ENCODE results near the gene PTOV1.

The PTOV1 gene

DNA sequence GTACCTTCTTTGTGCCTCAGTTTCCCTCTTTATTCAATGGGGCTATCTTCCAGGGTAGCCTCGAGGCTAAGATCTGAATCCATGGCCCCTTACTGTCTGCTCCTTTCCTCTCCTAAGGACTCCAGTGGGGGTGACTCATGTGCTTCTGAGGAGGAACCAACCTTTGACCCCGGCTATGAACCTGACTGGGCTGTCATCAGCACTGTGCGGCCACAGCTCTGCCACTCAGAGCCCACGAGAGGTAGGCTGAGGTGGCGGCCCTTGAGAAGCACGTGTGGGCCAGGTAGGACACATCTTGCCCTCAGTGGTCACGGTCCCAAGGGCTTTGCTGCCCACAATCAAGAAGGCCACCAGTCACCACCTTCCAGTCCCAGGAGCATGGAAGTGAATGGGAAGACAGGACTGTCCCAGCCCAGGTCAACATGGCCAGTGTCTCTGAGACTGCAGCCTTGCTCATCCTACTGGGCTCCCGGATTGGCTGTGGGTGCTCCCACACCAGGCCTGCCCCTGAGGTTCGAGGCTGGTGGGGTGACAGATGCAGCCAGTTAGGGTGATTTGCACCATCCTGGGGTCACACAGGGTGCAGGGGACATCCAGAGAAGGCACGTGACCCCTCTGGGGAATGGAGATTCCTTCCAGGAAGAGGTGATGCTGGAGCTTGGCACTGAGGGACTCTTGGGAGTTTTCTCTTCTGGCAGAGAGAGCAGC, 29.4 kb downstream of the PTOV1 start:
- no peak overlapping the region for H3K4me3 ChIP-seq (ENCODE audit: low read length)
- no peak overlapping the region for H2AFZ ChIP-seq (ENCODE audit: low read depth, low read length)
- peaks cover 53% of the 10 kb centered on the region for H3K36me3 ChIP-seq (ENCODE audit: insufficient read depth, low read length)
- H3K27me3 ChIP-seq (ENCODE audit: insufficient read depth, low read length) = no peaks in the 10 kb centered on the region
- peaks cover 2% of the 10 kb centered on the region for H3K9me3 ChIP-seq (ENCODE audit: low read length)
- peaks cover 16% of the 10 kb centered on the region for H3K4me1 ChIP-seq (ENCODE audit: insufficient read depth, low read length)

DNA sequence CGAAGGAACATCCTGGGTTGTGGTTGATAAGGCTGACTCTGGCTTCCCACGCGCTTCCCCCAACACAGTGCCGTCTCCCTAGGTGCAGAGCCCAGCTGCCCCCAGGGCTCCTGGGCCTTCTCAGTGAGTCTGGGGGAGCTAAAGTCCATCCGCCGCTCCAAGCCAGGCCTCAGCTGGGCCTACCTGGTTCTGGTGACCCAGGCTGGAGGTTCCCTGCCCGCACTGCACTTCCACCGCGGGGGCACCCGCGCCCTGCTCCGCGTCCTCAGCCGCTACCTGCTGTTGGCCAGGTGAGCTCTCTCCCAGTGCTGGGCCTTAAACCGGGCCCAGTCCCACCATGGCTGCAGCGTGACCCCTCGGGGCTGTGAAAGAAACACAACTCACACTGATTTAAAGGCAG, 30.2 kb downstream of the PTOV1 start:
- Histone ChIP-seq H2AFZ (ENCODE audit: low read depth, low read length) (no peak overlapping the region), H3K36me3 (ENCODE audit: insufficient read depth, low read length) (peaks cover 56% of the 10 kb centered on the region), H3K27me3 (ENCODE audit: insufficient read depth, low read length) (no peaks in the 10 kb centered on the region), H3K4me1 (ENCODE audit: insufficient read depth, low read length) (peaks cover 9% of the 10 kb centered on the region), H3K9me3 (ENCODE audit: low read length) (peaks cover 2% of the 10 kb centered on the region), H3K4me3 (ENCODE audit: low read length) (no peak overlapping the region)

DNA sequence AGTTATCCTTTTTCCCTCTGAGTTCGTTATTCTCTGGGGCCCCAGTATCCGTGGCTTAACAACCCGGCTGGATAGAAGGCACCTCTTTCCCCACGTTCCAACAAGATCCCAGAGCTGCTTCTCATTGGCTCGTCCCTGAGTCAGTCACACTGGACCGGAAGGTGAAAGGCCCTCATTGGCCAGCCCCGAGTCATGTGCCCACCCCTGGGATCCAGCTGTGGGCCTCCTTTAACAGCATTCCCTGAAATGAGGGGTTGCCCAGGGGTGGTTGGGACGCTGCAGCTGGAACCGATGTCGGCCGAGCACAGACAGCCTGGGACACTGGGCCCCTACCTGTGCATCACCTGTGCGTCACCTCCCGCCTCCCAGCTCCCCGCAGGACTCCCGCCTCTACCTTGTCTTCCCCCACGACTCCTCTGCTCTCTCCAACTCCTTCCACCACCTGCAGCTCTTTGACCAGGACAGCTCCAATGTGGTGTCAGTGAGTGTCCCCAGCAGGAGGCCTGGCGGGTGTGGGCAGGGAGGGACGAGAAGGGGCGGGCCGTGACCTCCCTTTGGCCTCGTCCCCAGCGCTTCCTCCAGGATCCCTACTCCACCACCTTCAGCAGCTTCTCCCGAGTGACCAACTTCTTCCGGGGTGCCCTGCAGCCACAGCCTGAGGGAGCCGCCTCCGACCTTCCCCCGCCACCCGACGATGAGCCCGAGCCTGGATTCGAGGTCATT, 30.9 kb downstream of the PTOV1 start:
- H3K36me3 ChIP-seq (ENCODE audit: insufficient read depth, low read length) = peaks cover 56% of the 10 kb centered on the region
- no peak overlapping the region for H3K4me3 ChIP-seq (ENCODE audit: low read length)
- H3K4me1 ChIP-seq (ENCODE audit: insufficient read depth, low read length) = peaks cover 9% of the 10 kb centered on the region
- H3K27me3 ChIP-seq (ENCODE audit: insufficient read depth, low read length) = no peaks in the 10 kb centered on the region
- H2AFZ ChIP-seq (ENCODE audit: low read depth, low read length) = no peak overlapping the region
- peaks cover 2% of the 10 kb centered on the region for H3K9me3 ChIP-seq (ENCODE audit: low read length)

DNA sequence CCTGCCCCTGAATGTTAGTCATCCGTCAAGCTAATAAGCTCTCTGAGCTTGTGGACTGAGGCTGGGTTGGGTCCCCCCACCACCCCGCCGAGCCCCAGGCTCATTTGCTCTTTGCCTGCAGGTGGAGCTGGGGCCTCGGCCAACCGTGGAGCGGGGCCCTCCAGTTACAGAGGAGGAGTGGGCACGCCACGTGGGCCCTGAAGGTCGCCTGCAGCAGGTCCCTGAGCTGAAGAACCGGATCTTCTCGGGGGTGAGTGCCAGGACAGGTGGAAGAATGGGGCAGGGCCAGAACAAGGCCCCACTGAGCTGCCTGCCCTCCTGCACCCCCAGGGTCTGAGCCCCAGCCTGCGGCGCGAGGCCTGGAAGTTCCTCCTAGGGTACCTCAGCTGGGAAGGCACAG, 31.7 kb downstream of the PTOV1 start:
- H2AFZ ChIP-seq (ENCODE audit: low read depth, low read length) = no peak overlapping the region
- peaks cover 9% of the 10 kb centered on the region for H3K4me1 ChIP-seq (ENCODE audit: insufficient read depth, low read length)
- peaks cover 56% of the 10 kb centered on the region for H3K36me3 ChIP-seq (ENCODE audit: insufficient read depth, low read length)
- H3K27me3 ChIP-seq (ENCODE audit: insufficient read depth, low read length) = no peaks in the 10 kb centered on the region
- no peak overlapping the region for H3K4me3 ChIP-seq (ENCODE audit: low read length)
- peaks cover 2% of the 10 kb centered on the region for H3K9me3 ChIP-seq (ENCODE audit: low read length)

DNA sequence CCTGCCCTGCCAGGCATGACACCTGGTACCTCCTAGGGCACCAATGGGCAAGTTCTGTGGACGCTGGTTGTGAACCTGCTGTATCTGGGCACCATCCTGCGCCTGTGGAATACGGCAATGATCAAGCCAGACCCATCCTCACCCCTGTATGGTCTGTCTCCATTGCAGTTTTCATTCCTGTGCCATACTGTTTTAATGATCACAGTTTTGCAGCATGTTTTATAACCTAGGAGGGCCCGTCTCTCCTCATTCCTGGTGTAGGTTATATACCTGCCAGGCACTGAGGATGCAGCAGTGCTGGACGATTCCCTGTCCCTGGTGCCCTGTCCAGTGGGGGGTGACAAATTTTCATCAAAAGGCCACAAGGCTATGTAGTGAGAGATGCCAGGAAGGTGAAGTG, 32.1 kb downstream of the PTOV1 start:
- Histone ChIP-seq H3K36me3 (ENCODE audit: insufficient read depth, low read length) (peaks cover 56% of the 10 kb centered on the region), H3K4me1 (ENCODE audit: insufficient read depth, low read length) (peaks cover 9% of the 10 kb centered on the region), H3K4me3 (ENCODE audit: low read length) (no peak overlapping the region), H3K9me3 (ENCODE audit: low read length) (peaks cover 2% of the 10 kb centered on the region), H2AFZ (ENCODE audit: low read depth, low read length) (no peak overlapping the region), H3K27me3 (ENCODE audit: insufficient read depth, low read length) (no peaks in the 10 kb centered on the region)

DNA sequence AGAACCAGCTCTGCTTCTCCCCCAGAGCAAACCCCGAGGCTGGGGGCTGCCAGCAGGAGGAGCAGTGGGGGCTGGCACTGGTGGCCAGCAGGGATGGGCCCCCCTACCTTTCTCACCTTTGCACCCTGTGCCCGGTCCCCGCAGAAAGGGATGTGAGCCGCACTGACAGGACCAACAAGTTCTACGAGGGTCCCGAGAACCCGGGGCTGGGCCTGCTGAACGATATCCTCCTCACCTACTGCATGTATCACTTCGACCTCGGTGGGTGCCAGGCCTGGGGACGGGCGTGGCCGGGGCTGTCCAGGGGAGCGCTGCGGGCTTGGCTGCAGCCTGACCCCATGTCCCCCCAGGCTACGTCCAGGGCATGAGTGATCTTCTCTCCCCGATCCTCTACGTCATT, 33.1 kb downstream of the PTOV1 start:
- Histone ChIP-seq H3K4me3 (ENCODE audit: low read length) (no peak overlapping the region), H3K9me3 (ENCODE audit: low read length) (peaks cover 2% of the 10 kb centered on the region), H3K36me3 (ENCODE audit: insufficient read depth, low read length) (peaks cover 58% of the 10 kb centered on the region), H3K4me1 (ENCODE audit: insufficient read depth, low read length) (peaks cover 1% of the 10 kb centered on the region), H2AFZ (ENCODE audit: low read depth, low read length) (no peak overlapping the region), H3K27me3 (ENCODE audit: insufficient read depth, low read length) (no peaks in the 10 kb centered on the region)

DNA sequence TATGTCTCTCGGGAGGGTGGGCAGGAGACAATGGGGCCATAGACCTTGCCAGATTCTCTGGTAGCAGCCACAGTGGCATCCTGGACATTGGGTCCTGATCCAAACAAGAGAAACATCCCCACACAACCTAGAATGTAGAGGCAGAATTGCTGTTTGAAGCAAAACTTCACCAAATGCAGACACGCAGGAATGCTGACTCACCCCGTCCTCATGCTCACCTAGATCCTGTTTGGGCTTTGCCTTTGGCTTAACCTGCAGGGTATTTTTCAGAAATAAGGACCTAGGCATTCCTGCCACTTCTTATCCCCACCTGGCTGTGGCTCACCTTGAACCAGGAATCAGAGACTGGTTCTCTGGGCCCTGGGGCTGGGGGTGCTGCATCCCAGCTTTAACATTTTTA, 33.8 kb downstream of the PTOV1 start:
- Histone ChIP-seq H3K4me3 (ENCODE audit: low read length) (no peak overlapping the region), H3K27me3 (ENCODE audit: insufficient read depth, low read length) (no peaks in the 10 kb centered on the region), H3K4me1 (ENCODE audit: insufficient read depth, low read length) (no peaks in the 10 kb centered on the region), H3K36me3 (ENCODE audit: insufficient read depth, low read length) (peaks cover 54% of the 10 kb centered on the region), H3K9me3 (ENCODE audit: low read length) (peaks cover 2% of the 10 kb centered on the region), H2AFZ (ENCODE audit: low read depth, low read length) (no peak overlapping the region)

DNA sequence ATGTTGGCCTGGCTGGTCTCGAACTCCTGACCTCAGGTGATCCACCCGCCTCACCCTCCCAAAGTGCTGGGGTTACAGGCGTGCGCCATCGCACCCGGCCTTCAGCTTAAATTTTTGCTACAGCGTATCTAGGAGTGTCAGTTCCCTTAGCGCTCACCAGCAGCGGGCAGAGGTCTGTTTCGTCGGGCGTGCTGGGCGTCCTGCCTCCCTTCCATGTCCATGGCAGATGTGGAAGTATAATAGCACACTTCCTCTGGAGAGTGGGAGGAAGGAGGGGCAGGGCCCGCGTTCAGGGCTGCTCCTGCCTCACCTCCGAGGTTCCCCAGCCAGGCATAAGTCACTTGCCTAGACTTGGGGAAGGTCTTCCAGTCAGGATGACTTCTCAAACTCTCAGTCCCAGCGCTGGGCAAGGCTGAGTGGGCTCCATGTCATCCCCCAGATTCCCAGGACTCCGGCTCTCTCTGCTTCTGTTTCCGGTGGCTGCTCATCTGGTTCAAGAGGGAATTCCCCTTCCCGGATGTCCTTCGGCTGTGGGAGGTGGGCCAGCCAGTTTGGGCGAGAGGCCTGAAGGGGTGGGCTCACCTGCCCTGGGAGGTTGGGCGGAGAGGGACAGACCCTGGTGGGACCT, 36.2 kb downstream of the PTOV1 start:
- no peak overlapping the region for H3K4me3 ChIP-seq (ENCODE audit: low read length)
- H2AFZ ChIP-seq (ENCODE audit: low read depth, low read length) = no peak overlapping the region
- peaks cover 6% of the 10 kb centered on the region for H3K9me3 ChIP-seq (ENCODE audit: low read length)
- H3K4me1 ChIP-seq (ENCODE audit: insufficient read depth, low read length) = no peaks in the 10 kb centered on the region
- peaks cover 32% of the 10 kb centered on the region for H3K36me3 ChIP-seq (ENCODE audit: insufficient read depth, low read length)
- no peaks in the 10 kb centered on the region for H3K27me3 ChIP-seq (ENCODE audit: insufficient read depth, low read length)

DNA sequence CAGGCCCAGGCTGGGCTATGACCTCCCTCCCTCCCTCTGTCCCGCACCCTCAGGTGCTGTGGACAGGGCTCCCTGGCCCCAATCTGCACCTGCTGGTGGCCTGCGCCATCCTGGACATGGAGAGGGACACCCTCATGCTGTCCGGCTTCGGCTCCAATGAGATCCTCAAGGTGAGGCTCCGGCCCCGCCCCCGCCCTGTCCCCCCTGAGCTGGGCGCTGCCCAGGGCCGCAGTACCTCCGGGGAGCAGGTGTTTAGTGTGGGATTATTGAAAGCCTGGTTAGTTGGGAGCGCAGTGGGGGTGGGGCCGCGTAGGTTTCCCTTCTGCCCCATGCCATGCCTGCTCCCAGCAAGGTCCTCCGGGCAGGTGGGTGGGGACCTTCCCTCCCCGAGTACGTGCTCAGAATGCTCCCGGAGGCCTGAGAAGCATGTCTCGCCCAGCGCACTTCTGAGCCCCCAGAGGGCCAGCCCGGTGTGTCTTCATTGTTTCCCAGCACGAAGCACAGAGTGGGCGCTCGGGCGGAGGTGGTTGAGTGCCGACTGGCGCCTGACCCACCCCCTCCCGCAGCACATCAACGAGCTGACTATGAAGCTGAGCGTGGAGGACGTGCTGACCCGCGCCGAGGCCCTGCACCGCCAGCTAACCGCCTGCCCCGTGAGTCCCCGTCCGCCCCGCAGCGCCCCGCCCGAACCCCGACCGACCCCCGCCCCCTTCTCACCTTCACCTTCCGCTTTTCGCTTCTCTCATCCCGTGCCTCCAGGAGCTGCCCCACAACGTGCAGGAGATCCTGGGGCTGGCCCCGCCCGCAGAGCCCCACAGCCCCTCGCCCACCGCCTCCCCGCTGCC, 36.9 kb downstream of the PTOV1 start:
- Histone ChIP-seq H2AFZ (ENCODE audit: low read depth, low read length) (no peak overlapping the region), H3K36me3 (ENCODE audit: insufficient read depth, low read length) (peaks cover 24% of the 10 kb centered on the region), H3K27me3 (ENCODE audit: insufficient read depth, low read length) (no peaks in the 10 kb centered on the region), H3K9me3 (ENCODE audit: low read length) (peaks cover 5% of the 10 kb centered on the region), H3K4me3 (ENCODE audit: low read length) (no peak overlapping the region), H3K4me1 (ENCODE audit: insufficient read depth, low read length) (no peaks in the 10 kb centered on the region)

DNA sequence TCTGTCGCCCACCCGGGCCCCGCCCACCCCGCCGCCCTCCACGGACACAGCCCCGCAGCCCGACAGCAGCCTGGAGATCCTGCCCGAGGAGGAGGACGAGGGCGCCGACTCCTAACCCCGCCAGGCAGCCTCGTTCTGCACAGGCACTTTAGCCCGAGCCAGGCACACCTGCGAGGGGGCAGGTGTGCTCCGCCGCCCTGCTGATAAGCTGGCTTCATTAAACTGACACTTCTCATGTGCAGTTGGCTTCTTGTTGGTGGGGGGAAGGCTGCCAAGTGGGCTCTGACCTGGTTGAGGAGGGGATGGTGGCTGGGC, 37.5 kb downstream of the PTOV1 start:
- peaks cover 19% of the 10 kb centered on the region for H3K36me3 ChIP-seq (ENCODE audit: insufficient read depth, low read length)

DNA sequence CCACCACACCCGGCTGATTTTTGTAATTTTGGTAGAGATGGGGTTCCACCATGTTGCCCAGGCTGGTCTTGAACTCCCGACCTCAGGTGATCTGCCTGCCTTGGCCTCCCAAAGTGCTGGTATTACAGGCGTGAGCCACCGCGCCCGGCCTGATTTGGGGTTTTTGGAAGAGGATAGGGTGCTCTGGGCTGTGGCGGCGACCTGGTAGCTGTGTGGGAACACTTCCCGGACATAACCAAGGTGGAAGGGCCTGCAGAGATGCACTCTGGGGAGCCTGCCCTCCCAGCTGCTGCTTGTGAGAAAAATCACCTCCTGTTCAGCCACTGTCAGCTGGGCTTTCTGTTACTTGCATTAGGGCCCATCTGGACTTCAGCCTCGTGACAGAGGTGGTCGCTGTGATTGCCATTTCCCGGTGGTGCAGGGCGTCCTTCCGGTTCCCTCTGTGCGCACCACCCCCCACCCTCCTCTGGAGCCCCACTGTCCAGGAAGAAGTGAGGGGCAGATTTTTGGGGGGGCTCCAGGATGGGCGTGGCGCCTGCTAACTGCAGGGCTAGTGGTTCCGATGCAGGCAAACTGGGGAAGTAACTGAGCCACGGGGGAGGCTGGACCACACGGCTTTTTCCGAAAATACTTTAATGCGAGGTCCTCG, 38.2 kb downstream of the PTOV1 start:
- peaks cover 12% of the 10 kb centered on the region for H3K36me3 ChIP-seq (ENCODE audit: insufficient read depth, low read length)
- no peak overlapping the region for H3K4me3 ChIP-seq (ENCODE audit: low read length)
- no peaks in the 10 kb centered on the region for H3K27me3 ChIP-seq (ENCODE audit: insufficient read depth, low read length)
- peaks cover 3% of the 10 kb centered on the region for H3K9me3 ChIP-seq (ENCODE audit: low read length)
- H3K4me1 ChIP-seq (ENCODE audit: insufficient read depth, low read length) = no peaks in the 10 kb centered on the region
- no peak overlapping the region for H2AFZ ChIP-seq (ENCODE audit: low read depth, low read length)

More for the DNA sequence above, 37.5 kb downstream of the PTOV1 start:
- Histone ChIP-seq H3K4me1 (ENCODE audit: insufficient read depth, low read length) (no peaks in the 10 kb centered on the region), H2AFZ (ENCODE audit: low read depth, low read length) (no peak overlapping the region), H3K4me3 (ENCODE audit: low read length) (no peak overlapping the region), H3K9me3 (ENCODE audit: low read length) (peaks cover 3% of the 10 kb centered on the region), H3K27me3 (ENCODE audit: insufficient read depth, low read length) (no peaks in the 10 kb centered on the region)

DNA sequence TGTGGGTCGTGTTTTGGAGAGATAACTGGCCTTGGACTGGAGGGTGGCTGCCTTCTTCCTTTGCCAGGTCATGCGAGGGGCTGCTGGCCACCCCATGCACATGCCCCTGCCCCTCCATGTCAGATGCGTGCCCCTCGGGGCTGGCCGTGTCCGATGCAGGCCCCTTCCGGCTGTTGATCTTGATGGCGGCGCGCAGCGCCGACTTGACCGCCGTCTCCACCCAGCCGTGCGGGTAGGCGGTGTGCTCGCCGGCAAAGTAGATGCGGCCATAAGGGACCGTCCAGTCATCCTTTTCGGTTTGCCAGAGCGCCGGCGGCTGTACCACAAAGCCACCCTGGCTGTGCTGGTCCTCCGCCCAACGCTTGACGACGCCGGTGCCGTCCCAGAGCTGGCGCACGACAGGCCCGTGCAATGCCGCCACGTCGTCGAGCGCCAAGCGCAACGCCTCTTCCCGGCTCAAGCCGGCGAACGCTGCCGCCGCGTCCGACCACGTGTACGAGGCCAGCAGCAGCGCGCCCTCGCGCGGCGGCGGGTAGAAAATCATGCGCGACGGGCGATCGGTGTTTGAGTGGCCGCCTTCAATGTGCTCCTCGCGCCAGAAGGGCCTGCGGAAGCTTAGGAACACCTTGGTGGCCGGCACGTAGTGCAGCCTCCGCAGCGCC, 38.9 kb downstream of the PTOV1 start:
- H2AFZ ChIP-seq (ENCODE audit: low read depth, low read length) = no peak overlapping the region
- H3K27me3 ChIP-seq (ENCODE audit: insufficient read depth, low read length) = no peaks in the 10 kb centered on the region
- H3K4me1 ChIP-seq (ENCODE audit: insufficient read depth, low read length) = no peaks in the 10 kb centered on the region
- H3K9me3 ChIP-seq (ENCODE audit: low read length) = peaks cover 3% of the 10 kb centered on the region
- H3K36me3 ChIP-seq (ENCODE audit: insufficient read depth, low read length) = peaks cover 6% of the 10 kb centered on the region
- no peak overlapping the region for H3K4me3 ChIP-seq (ENCODE audit: low read length)

Measured in neuron (in vitro differentiated cells).